Heart right ventricle (tissue), 16 donors: ENCODE data around the gene RNF213. TPM values are rescaled to one million over a fixed set of nuclear protein-coding genes. Genes with fewer than 3 reads are reported as not detected.

Experiments
- ATAC-seq, 8 donors: fragments of 200-7000 bp; cut with Tn5 transposase; one replicate each; pipeline ENCODE4 v1.9.1; 2020; ENCODE audit warnings: mild to moderate bottlenecking in 8 of 8, moderate library complexity in 8 of 8, moderate number of reproducible peaks in 1 of 8
- DNase-seq, 2 donors: peaks; one replicate each; pipeline ENCODE4 v3.0.0-alpha.2; 2020
- H3K27ac ChIP-seq, 10 donors: fragments of 200-600 bp; sonication (generic) in 2 of 10; one replicate each; pipeline versions ENCODE4 v1.5.0 to v1.8.0; 2020 to 2022; ENCODE audit warnings: mild to moderate bottlenecking in 3 of 10
- H3K27me3 ChIP-seq, 7 donors: fragments of 200-600 bp; one replicate each; pipeline ENCODE4 v1.8.0; 2021 to 2022; ENCODE audit warnings: mild to moderate bottlenecking in 2 of 7
- H3K36me3 ChIP-seq, 9 donors: fragments of 200-600 bp; sonication (generic) in 1 of 9; one replicate each; pipeline versions ENCODE4 v1.5.0 to v1.8.0; 2020 to 2022; ENCODE audit warnings: mild to moderate bottlenecking in 2 of 9
- H3K4me1 ChIP-seq, 9 donors: fragments of 200-600 bp; sonication (generic) in 1 of 9; one replicate each; pipeline versions ENCODE4 v1.5.0 to v1.8.0; 2020 to 2022; ENCODE audit warnings: mild to moderate bottlenecking in 4 of 9
- H3K4me3 ChIP-seq, 10 donors: fragments of 200-600 bp; sonication (generic) in 2 of 10; one replicate each; pipeline versions ENCODE4 v1.5.0 to v1.8.0; 2020 to 2022; ENCODE audit warnings: mild to moderate bottlenecking in 7 of 10, moderate library complexity in 2 of 10
- H3K9me3 ChIP-seq, 11 donors: fragments of 200-600 bp in 10 of 11; sonication (generic) in 2 of 11; one replicate each; pipeline versions ENCODE4 v1.5.0 to v1.8.0; 2013 to 2022; ENCODE audit warnings: mild to moderate bottlenecking in 2 of 11, control low read depth in 1 of 11, moderate library complexity in 1 of 11
- CTCF ChIP-seq, 9 donors: fragments of 200-600 bp; sonication (generic) in 2 of 9; IDR thresholded peaks; one replicate each; pipeline versions ENCODE4 v1.5.0 to v1.8.0; 2021 to 2022; ENCODE audit warnings: antibody characterized with exemption in 9 of 9, mild to moderate bottlenecking in 5 of 9, moderate library complexity in 1 of 9
- WGBS, 2 donors: extraction: QIAGEN DNeasy Blood & Tissue Kit; methylation state at CpG; one replicate each; pipeline ENCODE4 v1.1.7; 2013; ENCODE audit warnings: inconsistent platforms in 1 of 2; 5-methylcytosine and 5-hydroxymethylcytosine counted together
- intact Hi-C, 10 donors: fragments of 100-400 bp; cut with DNase I; formaldehyde crosslinking; loops; one replicate each; pipeline versions ENCODE4 v1.11.1 to v1.14.2; 2022
- polyA plus RNA-seq, 2 donors: library from polyadenylated mRNA; stranded (reverse); fragments of 200-250 nt; gene quantifications; one replicate each; pipeline ENCODE4 v1.2.3, GENCODE V29; 2013
- total RNA-seq, 10 donors: library from RNA; stranded (reverse); fragmentation: NEBNext Ultra II Directional in 3 of 10; extraction: Animal tissue kit (Norgen Biotek cat#: 25700) in 3 of 10; gene quantifications; one replicate each; pipeline versions ENCODE4 v1.2.1 to v1.2.4, GENCODE V29; 2021 to 2023
- donor health status: Arrhythmogenic right ventricular cardiomyopathy.
- donor health status: ischemic (EF 13 %, LVEDD 7.1; RV severe dilation, severe dysfunction).
- donor health status: healthy with polysubstance abuse.
- donor health status: DM: no; HTN: yes; CAD: no.
- donor health status: DM: no; HTN: no; CAD: no.
- donor health status: ischemic (EF 25% LVEDD 6.9; RV normal size, moderate dysfunction).
- donor health status: ischemic (EF 25% LVEDD 5.7; RV mildly dilated, moderate dysfunction).
- donor health status: healthy.
- donor health status: DM: yes; HTN: yes; CAD: no.
- donor health status: Ischemic cardiomyopathy.
- donor health status: ischemic (EF 35%, LVEDD 5.7; RV mildly dilated, moderate dysfunction).
- donor health status: nonischemic (EF 11% LVEDD 7.7; RV severe dilation, severe dysfunction).
- donor health status: DM: yes; HTN: yes; CAD: no.
- donor health status: PGD.
- donor health status: ischemic (EF 29% LVEDD 5.4; RV normal size, mild dysfunction).
- donor health status: nonischemic (EF 23%, LVEDD 6.1; RV moderate dilation, normal function).

Gene RNF213
- total and polyA plus RNA-seq, 12 donors = 13.1 to 97.0 (median 31.7) TPM

GRCh38 chr17:80287806-80288567 lies 27.3 kb downstream of the RNF213 start:
- Histone ChIP-seq H3K36me3 (peaks cover 0 to 98% (median 49%) of the 10 kb centered on the region in 9 donors), H3K27me3 (no peaks in the 10 kb centered on the region), H3K4me1 (peaks cover 0 to 16% (median 0%) of the 10 kb centered on the region in 9 donors), H3K4me3 (no peak overlapping the region), H3K27ac (peak overlapping the region in 1 of 10 donors; percentile 31), H3K9me3 (no peaks in the 10 kb centered on the region)
- ATAC-seq (no peak), DNase-seq (no peak)
- 88 to 89% methylated on average over 22 of the region's 22 CpGs for WGBS, 2 donors
- intact Hi-C loops = loop anchor here in 1 of 10 donors (10.0 kb wide), 1 partner anchor 63 kb away; the partner anchor contains the start of genes SGSH and SLC26A11
- no peak for TF ChIP-seq CTCF (IDR thresholded peaks at IDR 0.05)

- peaks cover 0 to 16% (median 0%) of the 10 kb centered on the region in 9 donors for H3K4me1 ChIP-seq
- no peak overlapping the region for H3K27ac ChIP-seq
- ATAC-seq (no peak), DNase-seq (no peak)
- intact Hi-C loops = loop anchor here in 1 of 10 donors (10.0 kb wide), 1 partner anchor 65 kb away; the partner anchor contains the start of genes SGSH and SLC26A11
- WGBS, 2 donors = 72 to 76% methylated on average over 6 of the region's 6 CpGs
- no peak overlapping the region for H3K4me3 ChIP-seq
- H3K36me3 ChIP-seq = peaks cover 0 to 98% (median 63%) of the 10 kb centered on the region in 9 donors
- no peaks in the 10 kb centered on the region for H3K27me3 ChIP-seq
- H3K9me3 ChIP-seq = no peaks in the 10 kb centered on the region
- TF ChIP-seq CTCF (IDR thresholded peaks at IDR 0.05) = no peak
These were observed 29.0 kb downstream of the RNF213 start for GRCh38 chr17:80289616-80290015.

- Histone ChIP-seq H3K36me3 (peaks cover 0 to 98% (median 69%) of the 10 kb centered on the region in 9 donors), H3K27ac (no peak overlapping the region), H3K4me1 (peaks cover 0 to 12% (median 0%) of the 10 kb centered on the region in 9 donors), H3K9me3 (no peaks in the 10 kb centered on the region), H3K27me3 (no peaks in the 10 kb centered on the region), H3K4me3 (no peak overlapping the region)
- 88 to 96% methylated on average over 25 of the region's 25 CpGs for WGBS, 2 donors
- intact Hi-C loops = no loop called here
- ATAC-seq (no peak), DNase-seq (no peak)
- no peak for TF ChIP-seq CTCF (IDR thresholded peaks at IDR 0.05)
These were observed 29.5 kb downstream of the RNF213 start for GRCh38 chr17:80290156-80290555.

- WGBS, 2 donors = 93 to 95% methylated on average over 6 of the region's 6 CpGs
- TF ChIP-seq CTCF (IDR thresholded peaks at IDR 0.05) = no peak
- Histone ChIP-seq H3K27me3 (no peaks in the 10 kb centered on the region), H3K36me3 (peaks cover 0 to 100% (median 80%) of the 10 kb centered on the region in 9 donors), H3K27ac (no peak overlapping the region), H3K4me3 (no peak overlapping the region), H3K9me3 (no peaks in the 10 kb centered on the region), H3K4me1 (peaks cover 0 to 12% (median 0%) of the 10 kb centered on the region in 9 donors)
- ATAC-seq (no peak), DNase-seq (no peak)
- intact Hi-C loops = no loop called here
These were observed 30.6 kb downstream of the RNF213 start for GRCh38 chr17:80291260-80291659.
